Astrocyte (in vitro differentiated cells and primary cell): ENCODE measurements around the gene PDE7B.

Source experiments
- CTCF ChIP-seq: IDR thresholded peaks from 2 replicates; pipeline ENCODE4 v1.5.1; 2011; ENCODE audit warnings: low read depth, mild to moderate bottlenecking, inconsistent platforms, low read length, moderate library complexity; ENCODE audit not compliant: insufficient read depth
- EZH2 ChIP-seq: IDR thresholded peaks from 2 replicates; pipeline ENCODE4 v1.6.1; 2012; ENCODE audit warnings: mild to moderate bottlenecking, low read length, inconsistent platforms; ENCODE audit not compliant: insufficient read depth

GRCh38 chr6:135833771-135834170, 17.7 kb upstream of the PDE7B start:
- TF ChIP-seq CTCF (no peak), EZH2 (no peak)
